NCI-H345 treated with DMSO at 0.1 percent for 48 hours (cell line): ENCODE data around the gene KRI1.

Experiments
- DNase-seq: peaks from one replicate; lab custom pipeline; 2025; ENCODE audit not compliant: unreplicated experiment; lab: John Stamatoyannopoulos, UW

The KRI1 gene

GRCh38 chr19:10565567-10566407 lies at the start of gene KRI1:
TSS of gene KRI1 (minus strand) at chr19:10566010. CDS start at chr19:10565999, 11 bp downstream.
- peak; percentile 93 for DNase-seq

GRCh38 chr19:10612499-10613119 lies 46.8 kb upstream of the KRI1 start:
- DNase-seq, result no peak

GRCh38 chr19:10611907-10612306 lies 46.1 kb upstream of the KRI1 start:
- DNase-seq, result no peak

GRCh38 chr19:10604460-10604980 lies 38.7 kb upstream of the KRI1 start:
- DNase-seq, result no peak

- DNase-seq, result no peak
These were observed 38.2 kb upstream of the KRI1 start for GRCh38 chr19:10603873-10604459.

GRCh38 chr19:10603084-10603872 lies 37.5 kb upstream of the KRI1 start:
- no peak for DNase-seq

- peak; percentile 62 for DNase-seq
These were observed 36.7 kb upstream of the KRI1 start for GRCh38 chr19:10602330-10603083.

GRCh38 chr19:10601999-10602329 lies 36.2 kb upstream of the KRI1 start:
- DNase-seq, result no peak

- no peak for DNase-seq
These were observed 34.3 kb upstream of the KRI1 start for GRCh38 chr19:10600149-10600548.

GRCh38 chr19:10593820-10594637 lies 28.2 kb upstream of the KRI1 start:
- DNase-seq, result no peak

- no peak for DNase-seq
These were observed 27.3 kb upstream of the KRI1 start for GRCh38 chr19:10593148-10593547.

GRCh38 chr19:10587839-10588150 lies 22.0 kb upstream of the KRI1 start:
- no peak for DNase-seq

GRCh38 chr19:10587022-10587838 lies 21.4 kb upstream of the KRI1 start, which contains the start of gene AP1M2:
TSS of gene AP1M2 (minus strand) at chr19:10587312. CDS start at chr19:10587231, 81 bp downstream.
- no peak for DNase-seq

- DNase-seq, result no peak
These were observed 20.6 kb upstream of the KRI1 start for GRCh38 chr19:10586396-10586795.

GRCh38 chr19:10583036-10583776 lies 17.4 kb upstream of the KRI1 start:
- DNase-seq, result no peak

- DNase-seq, result no peak
These were observed 16.3 kb upstream of the KRI1 start for GRCh38 chr19:10582091-10582490.

GRCh38 chr19:10580979-10581631 lies 15.3 kb upstream of the KRI1 start:
- peak; percentile 43 for DNase-seq

GRCh38 chr19:10577951-10578350 lies 12.1 kb upstream of the KRI1 start:
- no peak for DNase-seq
